Measurements from ENCODE around the gene GALNT18. TPM values are rescaled to one million over a fixed set of nuclear protein-coding genes. Genes with fewer than 3 reads are reported as not detected.

The GALNT18 gene
- total RNA-seq, 2 experiments from 2014 or later = 0.69 to 0.71 TPM

- ChIA-PET CTCF (interaction anchor here (0.6 to 1.5 kb wide), 3 partner anchors 13 to 277 kb away, joined by 3 read pairs; no protein-coding TSS in a partner anchor), POLR2A (no interaction called here)
- H3K27ac Mint-ChIP-seq = peak overlapping the region; percentile 17
These were observed 308.4 kb downstream of the GALNT18 start for GRCh38 chr11:11313426-11313825.

DNA sequence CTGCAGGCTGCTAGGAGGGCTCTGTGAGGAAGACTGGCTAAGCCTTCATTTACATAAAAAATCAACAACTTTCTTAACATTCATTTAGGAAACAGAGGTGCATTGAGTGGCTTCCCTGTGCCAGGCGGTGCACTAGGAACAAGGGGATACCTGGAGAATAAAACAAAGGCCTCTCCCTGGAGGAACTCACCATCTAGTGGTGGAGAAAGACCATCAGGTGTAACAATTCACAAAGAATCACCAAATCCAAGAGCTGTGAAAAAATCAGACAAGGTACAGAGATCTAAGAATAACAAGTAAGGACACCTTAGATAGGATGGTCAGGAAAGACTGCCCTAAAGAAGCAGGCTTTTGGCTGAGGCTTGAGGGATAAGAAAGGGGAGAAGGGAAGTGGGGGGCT lies 309.1 kb downstream of the GALNT18 start:
- peaks cover 9% of the 10 kb centered on the region for H3K9me3 Mint-ChIP-seq
- no peak overlapping the region for H3K27ac Mint-ChIP-seq
- POLR2A ChIA-PET = no interaction called here
- peaks cover 3% of the 10 kb centered on the region for H3K36me3 Mint-ChIP-seq (ENCODE audit: low read depth)
- peaks cover 3% of the 10 kb centered on the region for H3K27me3 Mint-ChIP-seq
- no peak overlapping the region for H3K4me3 Mint-ChIP-seq
- CTCF ChIA-PET = no interaction called here
- H3K4me1 Mint-ChIP-seq = peaks cover 12% of the 10 kb centered on the region
- no peak for DNase-seq

More at GRCh38 chr11:11313426-11313825, 308.4 kb downstream of the GALNT18 start:
- Mint-ChIP-seq H3K36me3 (ENCODE audit: low read depth) (peaks cover 3% of the 10 kb centered on the region), H3K9me3 (peaks cover 9% of the 10 kb centered on the region), H3K4me3 (no peak overlapping the region), H3K4me1 (peaks cover 10% of the 10 kb centered on the region), H3K27me3 (peaks cover 2% of the 10 kb centered on the region)
- no peak for DNase-seq

GRCh38 chr11:11311169-11311568 lies 310.6 kb downstream of the GALNT18 start:
- ChIA-PET POLR2A (no interaction called here), CTCF (interaction anchor here (0.5 kb wide), 1 partner anchor 1810 kb away, joined by 3 read pairs; no protein-coding TSS in a partner anchor)
- H3K9me3 Mint-ChIP-seq = peaks cover 9% of the 10 kb centered on the region
- peaks cover 3% of the 10 kb centered on the region for H3K36me3 Mint-ChIP-seq (ENCODE audit: low read depth)
- no peak overlapping the region for H3K27ac Mint-ChIP-seq
- peaks cover 12% of the 10 kb centered on the region for H3K4me1 Mint-ChIP-seq
- no peak overlapping the region for H3K4me3 Mint-ChIP-seq
- H3K27me3 Mint-ChIP-seq = peaks cover 3% of the 10 kb centered on the region
- no peak for DNase-seq

DNA sequence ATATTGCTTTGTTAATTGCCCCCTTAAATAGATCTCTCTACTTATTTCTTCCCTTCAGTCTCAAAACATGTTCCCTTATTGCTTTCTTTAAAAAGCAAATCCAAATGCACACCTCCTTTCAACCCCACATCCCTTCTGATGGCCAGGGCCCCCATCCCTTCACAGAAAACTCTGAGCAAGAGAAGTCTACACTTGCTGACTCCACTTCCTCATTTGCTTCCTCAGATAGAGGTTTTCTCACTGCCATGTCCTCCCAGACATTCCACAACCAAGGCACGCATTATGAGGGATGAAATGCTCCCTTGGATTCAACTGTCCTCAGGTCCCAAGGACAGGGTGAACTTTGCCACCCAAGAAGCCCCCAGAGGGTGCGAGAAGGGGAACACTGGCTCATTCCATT lies 311.9 kb downstream of the GALNT18 start:
- DNase-seq = no peak
- peaks cover 3% of the 10 kb centered on the region for H3K27me3 Mint-ChIP-seq
- H3K4me3 Mint-ChIP-seq = no peak overlapping the region
- peaks cover 3% of the 10 kb centered on the region for H3K36me3 Mint-ChIP-seq (ENCODE audit: low read depth)
- CTCF ChIA-PET = no interaction called here
- no peak overlapping the region for H3K27ac Mint-ChIP-seq
- POLR2A ChIA-PET = no interaction called here
- H3K9me3 Mint-ChIP-seq = peaks cover 9% of the 10 kb centered on the region
- peaks cover 12% of the 10 kb centered on the region for H3K4me1 Mint-ChIP-seq

DNA sequence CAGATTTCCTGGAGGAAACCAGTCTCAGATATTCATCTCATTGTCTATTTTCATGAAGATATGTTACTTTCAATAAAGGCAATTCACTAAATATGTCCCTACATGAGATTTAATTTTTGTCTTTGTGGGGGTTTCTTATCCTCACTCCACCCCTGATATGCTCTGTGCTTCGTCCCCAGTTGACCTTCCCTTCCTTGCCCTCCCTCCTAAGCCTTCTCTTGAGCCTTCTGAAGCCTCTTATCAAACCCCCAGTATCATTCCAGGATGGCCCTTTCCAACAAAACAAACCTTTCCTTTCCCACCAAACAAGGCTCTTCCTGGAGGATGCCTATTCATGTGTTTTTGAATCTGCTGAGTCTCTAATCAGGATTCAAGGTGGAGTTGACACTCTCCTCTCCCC lies 313.6 kb downstream of the GALNT18 start:
- no peak overlapping the region for H3K27ac Mint-ChIP-seq
- H3K27me3 Mint-ChIP-seq = peaks cover 3% of the 10 kb centered on the region
- no peak overlapping the region for H3K4me3 Mint-ChIP-seq
- no peak for DNase-seq
- H3K36me3 Mint-ChIP-seq (ENCODE audit: low read depth) = peaks cover 3% of the 10 kb centered on the region
- CTCF ChIA-PET = interaction anchor here (0.8 kb wide), 1 partner anchor 11 kb away, joined by 4 read pairs; no protein-coding TSS in a partner anchor
- peaks cover 9% of the 10 kb centered on the region for H3K9me3 Mint-ChIP-seq
- H3K4me1 Mint-ChIP-seq = peaks cover 12% of the 10 kb centered on the region
- POLR2A ChIA-PET = no interaction called here

GRCh38 chr11:11306855-11307254 lies 314.9 kb downstream of the GALNT18 start:
- Mint-ChIP-seq H3K9me3 (peaks cover 9% of the 10 kb centered on the region), H3K27me3 (peaks cover 3% of the 10 kb centered on the region), H3K36me3 (ENCODE audit: low read depth) (peaks cover 3% of the 10 kb centered on the region), H3K27ac (no peak overlapping the region), H3K4me3 (no peak overlapping the region), H3K4me1 (peaks cover 12% of the 10 kb centered on the region)
- ChIA-PET POLR2A (no interaction called here), CTCF (no interaction called here)
- DNase-seq = no peak

GRCh38 chr11:11304550-11304949 lies 317.3 kb downstream of the GALNT18 start:
- POLR2A ChIA-PET = no interaction called here
- DNase-seq = no peak
- H3K27ac Mint-ChIP-seq = no peak overlapping the region
- H3K27me3 Mint-ChIP-seq = peaks cover 3% of the 10 kb centered on the region
- H3K36me3 Mint-ChIP-seq (ENCODE audit: low read depth) = no peaks in the 10 kb centered on the region
- H3K9me3 Mint-ChIP-seq = no peaks in the 10 kb centered on the region
- peaks cover 4% of the 10 kb centered on the region for H3K4me1 Mint-ChIP-seq
- H3K4me3 Mint-ChIP-seq = no peak overlapping the region
- CTCF ChIA-PET = interaction anchor here (1.1 to 1.5 kb wide), 2 partner anchors 14 to 38 kb away, joined by 3 to 5 read pairs; no protein-coding TSS in a partner anchor

DNA sequence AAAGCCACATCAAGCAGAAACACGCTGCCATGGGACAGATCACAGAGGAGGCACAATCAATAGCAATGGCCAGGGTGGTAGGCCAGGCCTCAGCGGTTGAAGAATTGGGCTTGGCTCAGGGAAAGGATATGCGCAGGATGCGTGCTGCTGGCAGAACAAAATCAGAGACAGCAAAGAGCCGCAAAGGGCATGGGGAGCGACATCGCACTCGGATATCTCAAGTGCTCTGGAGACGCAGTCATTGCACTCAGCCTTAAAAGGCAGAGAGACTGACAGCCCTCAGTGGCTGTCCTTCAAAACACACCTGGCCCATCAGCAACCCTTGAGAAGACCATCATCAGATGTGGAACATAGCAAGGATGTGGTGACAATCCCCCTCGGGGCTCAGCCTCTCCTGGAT lies 319.2 kb downstream of the GALNT18 start:
- POLR2A ChIA-PET = no interaction called here
- CTCF ChIA-PET = no interaction called here
- no peak overlapping the region for H3K4me3 Mint-ChIP-seq
- DNase-seq = no peak
- no peaks in the 10 kb centered on the region for H3K36me3 Mint-ChIP-seq (ENCODE audit: low read depth)
- H3K27me3 Mint-ChIP-seq = no peaks in the 10 kb centered on the region
- H3K9me3 Mint-ChIP-seq = no peaks in the 10 kb centered on the region
- no peak overlapping the region for H3K27ac Mint-ChIP-seq
- no peaks in the 10 kb centered on the region for H3K4me1 Mint-ChIP-seq

- H3K4me1 Mint-ChIP-seq = no peaks in the 10 kb centered on the region
- ChIA-PET CTCF (no interaction called here), POLR2A (no interaction called here)
- no peak for DNase-seq
- H3K36me3 Mint-ChIP-seq (ENCODE audit: low read depth) = no peaks in the 10 kb centered on the region
- no peak overlapping the region for H3K4me3 Mint-ChIP-seq
- H3K9me3 Mint-ChIP-seq = no peaks in the 10 kb centered on the region
- H3K27ac Mint-ChIP-seq = no peak overlapping the region
- no peaks in the 10 kb centered on the region for H3K27me3 Mint-ChIP-seq
These were observed 320.6 kb downstream of the GALNT18 start for GRCh38 chr11:11301212-11301611.

DNA sequence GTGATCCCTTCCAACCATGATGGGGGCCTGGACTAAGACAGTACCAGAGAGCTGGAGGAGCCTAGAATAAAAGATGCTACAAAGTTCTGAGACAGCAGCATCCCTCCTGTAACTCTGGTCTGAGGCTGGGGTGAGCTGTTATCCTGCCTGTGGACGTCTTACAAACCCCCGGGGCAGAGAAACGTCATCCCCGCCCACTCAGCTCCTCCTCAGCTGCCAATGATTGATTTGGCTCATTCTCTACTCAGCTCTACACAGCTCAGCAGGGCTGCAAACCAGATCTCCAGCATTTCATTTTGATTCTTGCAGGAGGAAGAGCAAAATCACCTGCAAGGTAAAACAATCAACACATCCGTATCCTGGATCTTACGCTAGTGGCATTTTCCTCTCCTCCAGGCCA lies 324.2 kb downstream of the GALNT18 start:
- H3K4me1 Mint-ChIP-seq = no peaks in the 10 kb centered on the region
- H3K4me3 Mint-ChIP-seq = no peak overlapping the region
- DNase-seq = no peak
- CTCF ChIA-PET = interaction anchor here (1.1 kb wide), 1 partner anchor 11 kb away, joined by 4 read pairs; no protein-coding TSS in a partner anchor
- no peak overlapping the region for H3K27ac Mint-ChIP-seq
- no peaks in the 10 kb centered on the region for H3K9me3 Mint-ChIP-seq
- H3K36me3 Mint-ChIP-seq (ENCODE audit: low read depth) = no peaks in the 10 kb centered on the region
- POLR2A ChIA-PET = no interaction called here
- no peaks in the 10 kb centered on the region for H3K27me3 Mint-ChIP-seq

DNA sequence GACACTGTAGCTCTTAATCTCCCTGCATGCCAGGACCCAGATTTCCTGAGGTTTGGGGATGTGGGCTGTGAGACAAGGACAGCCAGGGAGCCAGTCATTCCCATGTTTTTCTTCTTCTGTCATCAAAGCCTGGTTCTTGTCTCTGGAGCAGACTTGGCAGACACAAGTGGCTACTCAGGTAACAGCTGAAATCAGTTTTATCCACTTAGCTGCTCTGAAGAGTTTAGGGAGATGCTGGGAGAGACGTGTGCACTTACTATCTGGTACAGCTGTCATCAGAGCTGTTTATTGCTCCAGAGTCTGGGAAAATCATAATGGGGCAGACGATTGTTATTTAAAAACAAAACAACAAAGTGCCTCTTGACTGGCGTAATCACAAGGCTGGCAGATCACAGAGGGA lies 325.4 kb downstream of the GALNT18 start:
- Mint-ChIP-seq H3K27me3 (no peaks in the 10 kb centered on the region), H3K4me1 (no peaks in the 10 kb centered on the region), H3K36me3 (ENCODE audit: low read depth) (no peaks in the 10 kb centered on the region), H3K4me3 (no peak overlapping the region), H3K27ac (no peak overlapping the region), H3K9me3 (no peaks in the 10 kb centered on the region)
- CTCF ChIA-PET = interaction anchor here (0.6 kb wide), 1 partner anchor 1455 kb away, joined by 6 read pairs; no protein-coding TSS in a partner anchor
- POLR2A ChIA-PET = no interaction called here
- DNase-seq = no peak

GRCh38 chr11:11294551-11294855 lies 327.3 kb downstream of the GALNT18 start:
- ChIA-PET CTCF (no interaction called here), POLR2A (no interaction called here)
- DNase-seq = no peak
- Mint-ChIP-seq H3K4me3 (no peak overlapping the region), H3K27me3 (no peaks in the 10 kb centered on the region), H3K9me3 (no peaks in the 10 kb centered on the region), H3K36me3 (ENCODE audit: low read depth) (no peaks in the 10 kb centered on the region), H3K27ac (no peak overlapping the region), H3K4me1 (no peaks in the 10 kb centered on the region)

- H3K27ac Mint-ChIP-seq = no peak overlapping the region
- CTCF ChIA-PET = no interaction called here
- H3K27me3 Mint-ChIP-seq = no peaks in the 10 kb centered on the region
- no peak for DNase-seq
- no peak overlapping the region for H3K4me3 Mint-ChIP-seq
- H3K36me3 Mint-ChIP-seq (ENCODE audit: low read depth) = no peaks in the 10 kb centered on the region
- no peaks in the 10 kb centered on the region for H3K9me3 Mint-ChIP-seq
- POLR2A ChIA-PET = no interaction called here
- no peaks in the 10 kb centered on the region for H3K4me1 Mint-ChIP-seq
These were observed 327.8 kb downstream of the GALNT18 start for GRCh38 chr11:11293798-11294550.

DNA sequence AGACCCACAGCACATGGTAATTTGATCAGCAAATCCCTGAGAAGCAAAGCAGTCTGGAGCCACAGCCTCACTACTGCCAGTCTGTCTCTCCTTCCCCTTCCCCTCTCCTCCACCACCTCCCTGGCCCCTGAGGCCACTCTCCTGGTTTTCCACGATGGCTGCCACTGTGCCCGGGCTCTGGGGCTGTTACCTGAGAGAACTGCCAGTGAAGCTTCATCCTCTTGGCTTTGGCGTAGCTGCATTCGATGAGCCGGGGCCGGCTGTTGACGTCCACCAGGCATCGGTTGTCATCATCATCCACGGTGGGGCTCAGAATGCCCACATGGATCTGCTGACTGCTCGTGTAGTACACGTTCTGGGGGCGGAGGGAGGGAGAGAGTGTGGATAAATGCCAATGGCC lies 329.0 kb downstream of the GALNT18 start:
- Mint-ChIP-seq H3K9me3 (no peaks in the 10 kb centered on the region), H3K4me3 (no peak overlapping the region), H3K27me3 (peaks cover 3% of the 10 kb centered on the region), H3K27ac (no peak overlapping the region), H3K36me3 (ENCODE audit: low read depth) (no peaks in the 10 kb centered on the region), H3K4me1 (no peaks in the 10 kb centered on the region)
- ChIA-PET CTCF (no interaction called here), POLR2A (no interaction called here)
- DNase-seq = no peak
